ENCODE results near the gene GREB1. TPM values are rescaled to one million over a fixed set of nuclear protein-coding genes. Genes with fewer than 3 reads are reported as not detected.
A peak's percentile ranks its signal among the peaks of the same experiment; 100 is the strongest.

Gene GREB1
- total and polyA plus RNA-seq, 2 of the 13 experiments (the other 11 are each of a cell fraction or from before 2014, with no cell fraction given) = 31.3 to 61.2 TPM

DNA sequence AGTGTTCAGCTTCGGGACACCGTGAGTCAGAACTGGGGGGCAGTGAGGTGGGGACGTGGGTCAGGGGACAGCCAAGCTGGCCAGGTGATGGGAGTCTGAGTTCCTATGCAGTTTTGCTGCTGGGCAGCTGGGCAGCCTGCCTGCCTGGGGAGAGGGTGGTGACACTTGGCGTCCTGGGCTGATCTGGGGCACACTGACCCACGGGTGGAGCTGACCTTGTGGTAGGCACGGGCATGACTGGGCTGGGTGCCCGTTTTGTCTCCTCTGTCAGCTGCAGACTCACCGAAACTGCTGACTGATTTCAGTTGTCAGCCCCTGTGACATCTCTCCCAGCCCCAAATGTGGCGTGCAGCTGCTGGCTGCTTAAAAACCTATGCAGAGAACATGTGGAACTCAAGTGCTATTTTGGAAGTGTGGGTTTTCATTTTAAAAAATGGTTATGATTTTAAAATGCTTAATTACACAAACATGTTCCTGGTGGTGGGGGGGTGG, 35.3 kb upstream of the GREB1 start (continued):
- TF ChIP-seq, protein P1, sequence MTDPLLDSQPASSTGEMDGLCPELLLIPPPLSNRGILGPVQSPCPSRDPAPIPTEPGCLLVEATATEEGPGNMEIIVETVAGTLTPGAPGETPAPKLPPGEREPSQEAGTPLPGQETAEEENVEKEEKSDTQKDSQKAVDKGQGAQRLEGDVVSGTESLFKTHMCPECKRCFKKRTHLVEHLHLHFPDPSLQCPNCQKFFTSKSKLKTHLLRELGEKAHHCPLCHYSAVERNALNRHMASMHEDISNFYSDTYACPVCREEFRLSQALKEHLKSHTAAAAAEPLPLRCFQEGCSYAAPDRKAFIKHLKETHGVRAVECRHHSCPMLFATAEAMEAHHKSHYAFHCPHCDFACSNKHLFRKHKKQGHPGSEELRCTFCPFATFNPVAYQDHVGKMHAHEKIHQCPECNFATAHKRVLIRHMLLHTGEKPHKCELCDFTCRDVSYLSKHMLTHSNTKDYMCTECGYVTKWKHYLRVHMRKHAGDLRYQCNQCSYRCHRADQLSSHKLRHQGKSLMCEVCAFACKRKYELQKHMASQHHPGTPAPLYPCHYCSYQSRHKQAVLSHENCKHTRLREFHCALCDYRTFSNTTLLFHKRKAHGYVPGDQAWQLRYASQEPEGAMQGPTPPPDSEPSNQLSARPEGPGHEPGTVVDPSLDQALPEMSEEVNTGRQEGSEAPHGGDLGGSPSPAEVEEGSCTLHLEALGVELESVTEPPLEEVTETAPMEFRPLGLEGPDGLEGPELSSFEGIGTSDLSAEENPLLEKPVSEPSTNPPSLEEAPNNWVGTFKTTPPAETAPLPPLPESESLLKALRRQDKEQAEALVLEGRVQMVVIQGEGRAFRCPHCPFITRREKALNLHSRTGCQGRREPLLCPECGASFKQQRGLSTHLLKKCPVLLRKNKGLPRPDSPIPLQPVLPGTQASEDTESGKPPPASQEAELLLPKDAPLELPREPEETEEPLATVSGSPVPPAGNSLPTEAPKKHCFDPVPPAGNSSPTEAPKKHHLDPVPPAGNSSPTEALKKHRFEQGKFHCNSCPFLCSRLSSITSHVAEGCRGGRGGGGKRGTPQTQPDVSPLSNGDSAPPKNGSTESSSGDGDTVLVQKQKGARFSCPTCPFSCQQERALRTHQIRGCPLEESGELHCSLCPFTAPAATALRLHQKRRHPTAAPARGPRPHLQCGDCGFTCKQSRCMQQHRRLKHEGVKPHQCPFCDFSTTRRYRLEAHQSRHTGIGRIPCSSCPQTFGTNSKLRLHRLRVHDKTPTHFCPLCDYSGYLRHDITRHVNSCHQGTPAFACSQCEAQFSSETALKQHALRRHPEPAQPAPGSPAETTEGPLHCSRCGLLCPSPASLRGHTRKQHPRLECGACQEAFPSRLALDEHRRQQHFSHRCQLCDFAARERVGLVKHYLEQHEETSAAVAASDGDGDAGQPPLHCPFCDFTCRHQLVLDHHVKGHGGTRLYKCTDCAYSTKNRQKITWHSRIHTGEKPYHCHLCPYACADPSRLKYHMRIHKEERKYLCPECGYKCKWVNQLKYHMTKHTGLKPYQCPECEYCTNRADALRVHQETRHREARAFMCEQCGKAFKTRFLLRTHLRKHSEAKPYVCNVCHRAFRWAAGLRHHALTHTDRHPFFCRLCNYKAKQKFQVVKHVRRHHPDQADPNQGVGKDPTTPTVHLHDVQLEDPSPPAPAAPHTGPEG (CRISPR knock-in tag; IDR thresholded peaks at IDR 0.05) = peak; percentile 18; the same call in 1 of the 2 replicates
- TF ChIP-seq, protein P2, sequence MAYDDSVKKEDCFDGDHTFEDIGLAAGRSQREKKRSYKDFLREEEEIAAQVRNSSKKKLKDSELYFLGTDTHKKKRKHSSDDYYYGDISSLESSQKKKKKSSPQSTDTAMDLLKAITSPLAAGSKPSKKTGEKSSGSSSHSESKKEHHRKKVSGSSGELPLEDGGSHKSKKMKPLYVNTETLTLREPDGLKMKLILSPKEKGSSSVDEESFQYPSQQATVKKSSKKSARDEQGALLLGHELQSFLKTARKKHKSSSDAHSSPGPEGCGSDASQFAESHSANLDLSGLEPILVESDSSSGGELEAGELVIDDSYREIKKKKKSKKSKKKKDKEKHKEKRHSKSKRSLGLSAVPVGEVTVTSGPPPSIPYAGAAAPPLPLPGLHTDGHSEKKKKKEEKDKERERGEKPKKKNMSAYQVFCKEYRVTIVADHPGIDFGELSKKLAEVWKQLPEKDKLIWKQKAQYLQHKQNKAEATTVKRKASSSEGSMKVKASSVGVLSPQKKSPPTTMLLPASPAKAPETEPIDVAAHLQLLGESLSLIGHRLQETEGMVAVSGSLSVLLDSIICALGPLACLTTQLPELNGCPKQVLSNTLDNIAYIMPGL (CRISPR knock-in tag; IDR thresholded peaks at IDR 0.05; ENCODE audit: borderline replicate concordance in 1 of 2, low read depth in 1 of 2) = peak in 1 of 2 experiments; percentile 33; a peak in 2 of 4 replicates
- TF ChIP-seq, protein P3, sequence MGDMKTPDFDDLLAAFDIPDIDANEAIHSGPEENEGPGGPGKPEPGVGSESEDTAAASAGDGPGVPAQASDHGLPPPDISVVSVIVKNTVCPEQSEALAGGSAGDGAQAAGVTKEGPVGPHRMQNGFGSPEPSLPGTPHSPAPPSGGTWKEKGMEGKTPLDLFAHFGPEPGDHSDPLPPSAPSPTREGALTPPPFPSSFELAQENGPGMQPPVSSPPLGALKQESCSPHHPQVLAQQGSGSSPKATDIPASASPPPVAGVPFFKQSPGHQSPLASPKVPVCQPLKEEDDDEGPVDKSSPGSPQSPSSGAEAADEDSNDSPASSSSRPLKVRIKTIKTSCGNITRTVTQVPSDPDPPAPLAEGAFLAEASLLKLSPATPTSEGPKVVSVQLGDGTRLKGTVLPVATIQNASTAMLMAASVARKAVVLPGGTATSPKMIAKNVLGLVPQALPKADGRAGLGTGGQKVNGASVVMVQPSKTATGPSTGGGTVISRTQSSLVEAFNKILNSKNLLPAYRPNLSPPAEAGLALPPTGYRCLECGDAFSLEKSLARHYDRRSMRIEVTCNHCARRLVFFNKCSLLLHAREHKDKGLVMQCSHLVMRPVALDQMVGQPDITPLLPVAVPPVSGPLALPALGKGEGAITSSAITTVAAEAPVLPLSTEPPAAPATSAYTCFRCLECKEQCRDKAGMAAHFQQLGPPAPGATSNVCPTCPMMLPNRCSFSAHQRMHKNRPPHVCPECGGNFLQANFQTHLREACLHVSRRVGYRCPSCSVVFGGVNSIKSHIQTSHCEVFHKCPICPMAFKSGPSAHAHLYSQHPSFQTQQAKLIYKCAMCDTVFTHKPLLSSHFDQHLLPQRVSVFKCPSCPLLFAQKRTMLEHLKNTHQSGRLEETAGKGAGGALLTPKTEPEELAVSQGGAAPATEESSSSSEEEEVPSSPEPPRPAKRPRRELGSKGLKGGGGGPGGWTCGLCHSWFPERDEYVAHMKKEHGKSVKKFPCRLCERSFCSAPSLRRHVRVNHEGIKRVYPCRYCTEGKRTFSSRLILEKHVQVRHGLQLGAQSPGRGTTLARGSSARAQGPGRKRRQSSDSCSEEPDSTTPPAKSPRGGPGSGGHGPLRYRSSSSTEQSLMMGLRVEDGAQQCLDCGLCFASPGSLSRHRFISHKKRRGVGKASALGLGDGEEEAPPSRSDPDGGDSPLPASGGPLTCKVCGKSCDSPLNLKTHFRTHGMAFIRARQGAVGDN (CRISPR knock-in tag; IDR thresholded peaks at IDR 0.05) = peak; percentile 93
- TF ChIP-seq PHF5A (CRISPR knock-in tag; IDR thresholded peaks at IDR 0.05; ENCODE audit: low read depth, unreplicated experiment) (no peak), NFE2L2 (IDR thresholded peaks at IDR 0.05; ENCODE audit: low read length) (peak; percentile 8; the same call in 1 of the 2 replicates), ZNF232 (CRISPR knock-in tag; IDR thresholded peaks at IDR 0.05; ENCODE audit: borderline replicate concordance) (peak; percentile 72; the same call in 1 of the 2 replicates), FLYWCH1 (CRISPR knock-in tag; IDR thresholded peaks at IDR 0.05) (no peak), ZMYM4 (CRISPR knock-in tag; IDR thresholded peaks at IDR 0.05) (0 out of 2 replicates have a peak, but pooled peaks have one; percentile 22), XRCC5 (optimal IDR thresholded peaks at IDR 0.05; ENCODE audit: low read length) (peak; percentile 33)
- TF ChIP-seq, protein P4, sequence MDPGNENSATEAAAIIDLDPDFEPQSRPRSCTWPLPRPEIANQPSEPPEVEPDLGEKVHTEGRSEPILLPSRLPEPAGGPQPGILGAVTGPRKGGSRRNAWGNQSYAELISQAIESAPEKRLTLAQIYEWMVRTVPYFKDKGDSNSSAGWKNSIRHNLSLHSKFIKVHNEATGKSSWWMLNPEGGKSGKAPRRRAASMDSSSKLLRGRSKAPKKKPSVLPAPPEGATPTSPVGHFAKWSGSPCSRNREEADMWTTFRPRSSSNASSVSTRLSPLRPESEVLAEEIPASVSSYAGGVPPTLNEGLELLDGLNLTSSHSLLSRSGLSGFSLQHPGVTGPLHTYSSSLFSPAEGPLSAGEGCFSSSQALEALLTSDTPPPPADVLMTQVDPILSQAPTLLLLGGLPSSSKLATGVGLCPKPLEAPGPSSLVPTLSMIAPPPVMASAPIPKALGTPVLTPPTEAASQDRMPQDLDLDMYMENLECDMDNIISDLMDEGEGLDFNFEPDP (CRISPR knock-in tag; conservative IDR thresholded peaks at IDR 0.05) = no peak
- TF ChIP-seq, protein P5, sequence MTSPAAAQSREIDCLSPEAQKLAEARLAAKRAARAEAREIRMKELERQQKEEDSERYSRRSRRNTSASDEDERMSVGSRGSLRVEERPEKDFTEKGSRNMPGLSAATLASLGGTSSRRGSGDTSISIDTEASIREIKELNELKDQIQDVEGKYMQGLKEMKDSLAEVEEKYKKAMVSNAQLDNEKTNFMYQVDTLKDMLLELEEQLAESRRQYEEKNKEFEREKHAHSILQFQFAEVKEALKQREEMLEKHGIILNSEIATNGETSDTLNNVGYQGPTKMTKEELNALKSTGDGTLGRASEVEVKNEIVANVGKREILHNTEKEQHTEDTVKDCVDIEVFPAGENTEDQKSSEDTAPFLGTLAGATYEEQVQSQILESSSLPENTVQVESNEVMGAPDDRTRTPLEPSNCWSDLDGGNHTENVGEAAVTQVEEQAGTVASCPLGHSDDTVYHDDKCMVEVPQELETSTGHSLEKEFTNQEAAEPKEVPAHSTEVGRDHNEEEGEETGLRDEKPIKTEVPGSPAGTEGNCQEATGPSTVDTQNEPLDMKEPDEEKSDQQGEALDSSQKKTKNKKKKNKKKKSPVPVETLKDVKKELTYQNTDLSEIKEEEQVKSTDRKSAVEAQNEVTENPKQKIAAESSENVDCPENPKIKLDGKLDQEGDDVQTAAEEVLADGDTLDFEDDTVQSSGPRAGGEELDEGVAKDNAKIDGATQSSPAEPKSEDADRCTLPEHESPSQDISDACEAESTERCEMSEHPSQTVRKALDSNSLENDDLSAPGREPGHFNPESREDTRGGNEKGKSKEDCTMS (CRISPR knock-in tag; conservative IDR thresholded peaks at IDR 0.05) = no peak

Measured in HepG2 (cell line).